ENCODE data around the gene TUT4.

GRCh38 chr1:52531249-52531872 is 21.5 kb downstream of the TUT4 start:
- no peak for TF ChIP-seq POLR2A (IDR thresholded peaks at IDR 0.05; ENCODE audit: low read depth, low read length)
- TF ChIP-seq CTCF (IDR thresholded peaks at IDR 0.05; ENCODE audit: extremely low read depth in 1 of 2, insufficient read depth in 1 of 2, low read depth in 1 of 2, low read length in 2 of 2): no peak
- no peak for TF ChIP-seq EZH2 (IDR thresholded peaks at IDR 0.05; ENCODE audit: borderline replicate concordance, low read depth, low read length, severe bottlenecking)
- TF ChIP-seq MAX (IDR thresholded peaks at IDR 0.05; ENCODE audit: insufficient read depth, insufficient read length): no peak
- no peak for TF ChIP-seq POLR2AphosphoS5 (IDR thresholded peaks at IDR 0.05; ENCODE audit: insufficient read depth, low read depth, low read length)

All from endothelial cell of umbilical vein (primary cell).